GM18519 (cell line): ENCODE results near the gene GMDS.

Experiments
- ATAC-seq: cut with Tn5 transposase; IDR thresholded peaks from one replicate; pipeline ENCODE4 v1.9.1; 2021; ENCODE audit warnings: mild to moderate bottlenecking, moderate library complexity; ENCODE audit not compliant: unreplicated experiment, low FRiP score

GMDS gene

DNA sequence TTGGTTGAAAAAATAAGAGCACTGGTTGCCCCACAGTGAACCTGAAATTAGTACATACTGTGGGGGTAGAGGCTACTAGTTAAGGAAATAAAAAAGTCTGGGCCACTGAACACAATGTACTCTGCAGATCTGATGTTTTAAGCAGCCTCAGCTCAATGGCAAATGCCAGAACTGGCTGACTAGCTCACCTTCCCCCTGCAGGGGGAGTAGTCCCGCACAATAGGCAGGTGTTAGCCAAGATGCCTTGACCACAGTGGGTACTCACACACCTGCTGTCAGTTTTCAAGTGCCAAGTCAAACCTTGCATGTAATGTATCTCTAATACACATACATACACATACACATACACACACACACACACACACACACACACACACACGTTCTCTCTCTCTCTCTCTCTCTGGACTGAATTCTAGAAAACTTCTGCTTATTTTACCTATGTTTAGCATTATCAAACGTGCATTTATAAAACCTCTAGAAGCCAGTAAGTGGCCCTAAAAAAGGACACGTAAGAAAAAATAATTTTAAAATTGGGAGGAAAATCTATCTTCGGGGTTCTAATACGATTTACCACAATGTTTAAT, 36.1 kb downstream of the GMDS start:
- no peak for ATAC-seq

- ATAC-seq = no peak
Measured at GRCh38 chr6:2208468-2208867, 36.9 kb downstream of the GMDS start.

DNA sequence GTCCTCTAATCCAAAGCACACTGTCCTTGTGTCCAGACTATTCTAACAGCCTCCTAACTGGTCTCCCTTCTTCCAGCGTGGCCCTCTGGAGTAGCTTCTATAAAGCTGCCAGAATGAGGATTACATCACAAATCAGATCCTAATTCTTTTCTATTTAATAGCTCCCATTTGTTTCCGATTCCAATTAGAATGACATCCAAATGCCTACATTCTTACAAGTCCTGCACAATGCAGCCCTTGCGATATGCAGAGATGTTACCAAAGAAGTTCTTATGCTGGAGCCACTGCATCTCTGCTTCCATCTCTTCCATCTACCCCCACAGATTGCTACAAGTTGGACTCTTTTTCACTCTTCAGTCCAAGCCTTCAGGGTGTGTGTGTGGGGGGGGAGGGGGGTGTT, 40.0 kb downstream of the GMDS start:
- no peak for ATAC-seq

- no peak for ATAC-seq
Measured at GRCh38 chr6:2204272-2204671, 41.1 kb downstream of the GMDS start.

DNA sequence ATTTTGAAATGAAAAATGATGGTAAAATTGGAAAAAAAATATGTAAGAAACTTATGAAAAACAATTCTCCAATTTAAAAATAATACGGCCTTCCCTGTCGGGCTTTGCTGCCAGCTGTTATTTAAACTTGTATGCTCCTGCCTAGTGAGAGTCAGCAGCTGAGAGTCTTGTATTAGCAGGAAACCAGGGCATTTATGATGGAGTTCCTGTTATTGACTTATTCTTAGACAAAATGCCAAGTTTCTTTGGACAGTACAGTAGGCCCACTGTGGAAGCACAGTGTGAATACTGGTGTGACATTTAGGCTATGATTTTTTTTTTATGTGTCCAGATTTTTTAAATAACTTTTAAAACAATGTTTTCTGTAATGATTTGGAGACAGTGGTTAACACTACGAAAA, 42.1 kb downstream of the GMDS start:
- ATAC-seq = no peak

- no peak for ATAC-seq
Measured at GRCh38 chr6:2197984-2198383, 47.4 kb downstream of the GMDS start.

DNA sequence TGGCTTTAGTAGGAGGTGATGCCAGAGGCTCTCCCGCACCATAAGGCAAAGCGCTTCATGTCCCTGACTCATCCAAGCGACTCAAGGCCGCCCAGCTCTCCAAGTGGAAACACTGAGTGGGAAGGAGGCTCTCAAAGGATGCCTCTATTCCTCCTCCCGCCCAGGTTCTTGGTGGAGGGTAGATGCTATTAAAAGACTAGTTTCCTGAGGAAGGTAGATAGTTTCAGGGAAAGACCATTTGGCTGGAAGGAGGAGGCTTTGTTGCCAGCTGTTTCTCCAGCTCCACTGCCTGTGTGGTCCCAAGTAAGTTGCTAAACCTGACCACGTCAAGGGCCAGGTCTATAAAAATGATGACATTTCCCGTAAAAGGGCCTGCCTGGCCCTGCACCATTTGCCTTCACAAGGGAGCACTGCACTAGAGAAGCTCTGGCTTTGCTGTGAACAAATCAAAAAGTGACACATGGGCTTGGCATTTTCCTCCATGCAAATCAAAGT, 48.2 kb downstream of the GMDS start:
- no peak for ATAC-seq

DNA sequence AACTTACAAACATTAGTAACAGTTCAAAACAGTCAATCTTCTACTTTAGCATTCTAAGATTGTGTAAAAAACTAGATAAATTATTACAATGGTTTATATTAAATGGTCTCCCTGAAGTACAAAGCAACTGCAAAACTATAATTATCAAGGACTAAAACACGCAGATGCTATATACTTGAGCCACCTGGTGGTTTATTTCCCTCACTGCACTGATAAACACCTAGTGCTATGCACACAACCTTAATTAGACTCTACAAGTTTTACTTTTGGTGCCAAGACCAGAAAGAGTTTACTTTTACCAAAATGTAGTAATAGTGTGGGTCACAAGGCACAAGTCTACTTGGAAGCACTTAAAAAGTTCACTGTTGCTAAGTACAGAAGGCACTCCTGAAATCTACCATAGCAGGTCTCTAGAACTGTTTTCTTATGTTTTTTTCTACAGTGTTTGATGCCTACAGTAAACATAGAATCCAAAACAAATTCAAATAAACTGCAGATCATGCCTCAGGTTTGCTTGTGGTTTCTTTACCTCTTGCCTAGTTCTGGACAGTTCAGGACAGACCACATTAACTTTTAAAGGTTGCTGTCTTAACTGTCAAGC, 49.2 kb downstream of the GMDS start:
- no peak for ATAC-seq

DNA sequence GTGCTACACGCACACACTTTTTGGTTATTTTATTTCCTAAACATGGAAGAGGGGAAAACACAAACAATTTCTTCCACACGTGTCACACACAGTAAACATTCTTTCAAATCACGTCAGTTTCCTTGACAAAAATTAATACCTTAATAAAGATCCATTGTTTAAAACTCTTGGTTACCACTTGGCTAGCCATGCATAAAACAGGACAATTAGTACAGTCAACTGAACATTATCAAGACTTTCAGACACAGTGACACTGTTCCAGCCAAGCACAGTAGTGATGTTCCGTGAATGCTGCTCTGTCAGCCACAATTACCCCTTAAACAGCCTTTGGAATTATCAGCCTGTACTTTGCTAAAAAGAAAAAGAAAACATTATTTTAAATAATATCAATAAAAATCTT, 50.8 kb downstream of the GMDS start:
- ATAC-seq = no peak

GRCh38 chr6:2193931-2194330, 51.5 kb downstream of the GMDS start:
- no peak for ATAC-seq

- no peak for ATAC-seq
Measured at GRCh38 chr6:2192976-2193375, 52.4 kb downstream of the GMDS start.

GRCh38 chr6:2191390-2191740, 54.0 kb downstream of the GMDS start:
- no peak for ATAC-seq

- no peak for ATAC-seq
Measured at GRCh38 chr6:2190661-2191389, 54.6 kb downstream of the GMDS start.

DNA sequence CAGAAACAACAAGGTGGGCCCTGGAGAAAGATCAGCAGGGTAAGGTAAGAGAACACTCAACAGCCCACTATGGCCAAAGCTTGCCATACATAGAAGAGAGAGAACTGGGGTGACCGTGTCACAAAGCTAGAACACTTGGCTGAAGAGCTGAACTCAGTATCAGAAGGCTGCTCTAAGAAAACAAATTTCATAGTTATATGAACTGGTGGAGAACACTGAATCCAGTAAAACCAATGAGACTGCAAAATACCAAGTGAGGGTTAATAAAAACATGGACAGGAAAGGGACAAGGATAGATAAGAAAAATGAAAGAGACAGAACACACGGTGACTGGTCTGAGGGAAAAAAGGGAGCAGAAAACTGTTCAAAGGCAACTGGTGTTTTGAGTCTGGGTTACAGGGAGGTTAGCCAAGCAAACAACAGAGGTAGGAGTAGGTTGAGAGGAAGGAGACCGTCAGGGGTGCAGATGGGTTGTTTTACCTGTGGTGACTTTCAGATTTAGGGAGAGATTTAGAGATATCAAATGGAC, 56.5 kb downstream of the GMDS start:
- ATAC-seq = no peak

- no peak for ATAC-seq
Measured at GRCh38 chr6:2188397-2188796, 57.0 kb downstream of the GMDS start.

DNA sequence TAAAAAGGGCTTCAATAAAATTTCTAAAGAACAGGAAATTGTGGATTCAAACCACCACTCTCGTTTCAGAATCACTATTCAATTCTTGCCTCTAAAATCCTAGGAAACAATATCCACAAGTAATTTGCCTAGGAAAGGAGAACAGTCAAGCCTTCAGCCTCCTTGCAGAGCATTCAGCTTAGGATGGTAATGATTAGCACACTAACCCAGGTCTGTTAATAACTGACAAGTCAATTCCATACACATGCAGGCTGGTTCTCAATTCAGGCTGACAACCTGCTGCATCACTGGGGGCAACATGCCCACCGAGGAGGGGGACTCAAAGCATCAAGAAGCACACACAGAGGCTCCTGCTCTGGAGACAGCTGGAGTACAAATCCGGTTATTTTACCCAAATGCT, 57.6 kb downstream of the GMDS start:
- ATAC-seq = no peak

DNA sequence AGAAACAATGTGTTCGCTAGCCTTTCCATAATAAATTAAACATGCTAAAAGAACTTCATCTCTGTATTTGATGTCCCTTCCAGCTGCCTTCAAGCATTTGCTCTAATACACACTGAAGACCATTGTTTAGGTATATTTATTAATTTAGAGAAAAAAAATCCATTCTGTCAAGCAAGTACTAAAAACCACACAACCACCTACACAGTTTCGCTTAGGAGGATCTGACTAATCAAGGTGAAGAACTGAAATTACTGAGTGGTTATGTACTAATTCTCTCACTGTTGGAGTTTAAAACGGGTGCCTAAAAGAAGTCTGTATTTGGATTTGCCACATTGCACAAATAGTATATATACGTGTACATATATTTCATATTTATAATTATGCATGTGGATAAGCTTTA, 58.9 kb downstream of the GMDS start:
- peak; percentile 81 for ATAC-seq

GRCh38 chr6:2185466-2185865, 59.9 kb downstream of the GMDS start:
- no peak for ATAC-seq

- ATAC-seq = no peak
Measured at GRCh38 chr6:2184700-2185455, 60.5 kb downstream of the GMDS start.

- ATAC-seq = no peak
Measured at GRCh38 chr6:2183752-2184151, 61.7 kb downstream of the GMDS start.

DNA sequence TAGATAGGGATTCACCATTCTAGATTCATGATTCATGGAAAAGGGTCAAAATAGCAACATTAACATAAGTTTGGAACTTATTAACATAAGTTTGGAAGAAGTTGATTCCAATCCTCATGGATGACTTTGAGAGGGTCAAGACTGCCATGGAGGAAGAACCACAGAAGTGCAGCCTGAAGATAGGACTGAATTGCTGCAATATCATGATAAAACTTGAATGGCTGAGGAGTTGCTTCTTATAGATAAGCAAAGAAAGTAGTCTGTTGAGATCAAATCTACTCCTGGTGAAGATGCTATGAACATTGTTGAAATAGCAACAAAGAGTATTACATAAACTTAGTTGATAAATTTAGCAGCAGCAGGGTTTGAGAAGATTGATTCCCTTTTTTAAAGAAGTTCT, 62.2 kb downstream of the GMDS start:
- no peak for ATAC-seq
